DND-41 (cell line): Measurements from ENCODE around the gene SYNPO.

Source experiments
- ATAC-seq: fragments of 200-7000 bp; cut with Tn5 transposase; 3 replicates; pipeline ENCODE4 v1.9.1; 2021; ENCODE audit warnings: low read depth; ENCODE audit not compliant: insufficient read depth
- DNase-seq: peaks from one replicate; pipeline ENCODE4 v3.0.0-alpha.2; 2020
- H2AFZ ChIP-seq: 2 replicates; pipeline ENCODE4 v1.6.0; 2012; ENCODE audit warnings: low read depth, low read length
- H3K27ac ChIP-seq: 2 replicates; pipeline ENCODE4 v1.5.1; 2012; ENCODE audit warnings: low read length, inconsistent platforms
- H3K27me3 ChIP-seq: fragments of 200-600 bp; sonication (generic); 2 replicates; pipeline ENCODE4 v1.6.0; 2012; ENCODE audit warnings: low read length, mild to moderate bottlenecking, inconsistent platforms; ENCODE audit not compliant: insufficient read depth, poor library complexity
- H3K36me3 ChIP-seq: 2 replicates; pipeline ENCODE4 v1.5.1; 2012; ENCODE audit warnings: low read length, inconsistent platforms; ENCODE audit not compliant: insufficient read depth
- H3K4me1 ChIP-seq: 2 replicates; pipeline ENCODE4 v1.5.1; 2012; ENCODE audit warnings: mild to moderate bottlenecking, low read length; ENCODE audit not compliant: insufficient read depth
- H3K4me2 ChIP-seq: 2 replicates; pipeline ENCODE4 v1.6.0; 2012; ENCODE audit warnings: mild to moderate bottlenecking, moderate library complexity, low read length, inconsistent platforms; ENCODE audit not compliant: insufficient read depth
- H3K4me3 ChIP-seq, 2 experiments: fragments of 200-600 bp in 1 of 2; shearing (Covaris generic) in 1 of 2; 2 replicates each; pipeline ENCODE4 v1.5.1; 2012 to 2016; ENCODE audit warnings: inconsistent platforms in 2 of 2, low read length in 2 of 2, mild to moderate bottlenecking in 2 of 2, low read depth in 1 of 2, moderate library complexity in 1 of 2
- H3K79me2 ChIP-seq: 2 replicates; pipeline ENCODE4 v1.6.0; 2012; ENCODE audit warnings: low read length, inconsistent platforms; ENCODE audit not compliant: insufficient read depth
- H3K9ac ChIP-seq: 2 replicates; pipeline ENCODE4 v1.6.0; 2012; ENCODE audit warnings: low read depth, mild to moderate bottlenecking, inconsistent platforms, low read length, moderate library complexity
- H3K9me3 ChIP-seq: 2 replicates; pipeline ENCODE4 v1.5.1; 2012; ENCODE audit warnings: low read length, moderate library complexity, mild to moderate bottlenecking, inconsistent platforms; ENCODE audit not compliant: insufficient read depth, severe bottlenecking
- H4K20me1 ChIP-seq: 2 replicates; pipeline ENCODE4 v1.6.0; 2012; ENCODE audit warnings: low read length; ENCODE audit not compliant: insufficient read depth
- EZH2 ChIP-seq: IDR thresholded peaks from 3 replicates; pipeline ENCODE4 v1.6.1; 2012; ENCODE audit warnings: borderline replicate concordance, low read depth, mild to moderate bottlenecking, moderate library complexity, low read length, inconsistent platforms; ENCODE audit not compliant: severe bottlenecking
- TF ChIP-seq, protein P1 (sequence below): IDR thresholded peaks from 2 replicates; pipeline ENCODE4 v1.5.1; 2012; ENCODE audit warnings: borderline replicate concordance, low read length, moderate library complexity, mild to moderate bottlenecking; ENCODE audit not compliant: poor library complexity, severe bottlenecking; ENCODE audit errors: extremely low read depth

Gene SYNPO

DNA sequence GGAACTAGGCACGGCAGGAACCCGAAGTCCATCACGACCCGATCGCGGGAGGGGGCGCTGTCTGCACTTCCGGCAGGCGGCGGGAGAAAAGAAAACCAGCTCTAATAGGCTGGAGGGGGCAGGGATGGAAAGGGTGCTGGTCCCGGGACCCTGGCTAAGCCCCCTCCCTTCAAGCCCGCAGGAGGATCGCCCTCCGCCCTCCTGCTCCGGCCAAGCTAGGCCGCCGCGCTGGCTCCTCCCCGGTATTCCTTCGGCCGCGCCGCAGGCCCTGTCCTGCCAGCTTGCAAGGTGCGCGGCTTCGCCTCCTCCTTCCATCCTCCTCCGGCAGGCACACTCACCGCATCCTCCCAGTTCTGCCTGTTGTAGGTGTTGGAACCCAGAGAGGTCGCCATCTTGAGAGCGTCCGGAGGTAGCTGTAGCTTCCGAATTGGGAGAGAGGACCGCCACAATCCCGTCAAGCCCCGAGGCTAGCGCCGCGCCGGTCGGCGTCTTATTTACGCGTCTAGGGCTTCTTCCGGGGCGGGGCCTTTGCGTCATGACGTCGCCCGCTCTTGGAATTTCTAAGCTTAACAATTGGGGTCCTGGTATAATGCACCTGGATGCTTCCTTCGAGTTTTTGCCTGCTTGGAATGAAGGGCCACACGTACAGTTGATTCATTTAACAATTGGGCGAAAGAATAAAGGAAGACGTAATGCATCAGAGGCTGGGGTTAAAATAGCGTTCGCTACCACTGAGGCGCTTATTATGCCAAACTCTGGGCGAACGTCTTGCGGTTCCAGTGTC is 60.3 kb downstream of the SYNPO start, which contains the start of gene RBM22:
RBM22 (minus strand) TSS at position 469 of the 784 bp plus-strand sequence; CDS start at position 392, 77 bp downstream.
- Histone ChIP-seq H3K9me3 (no peaks in the 10 kb centered on the region), H3K36me3 (peaks cover 38% of the 10 kb centered on the region), H2AFZ (peak within 1 kb of the TSS; percentile 99), H3K9ac (peak within 1 kb of the TSS; percentile 93), H3K79me2 (peaks cover 28% of the 10 kb centered on the region), H3K27ac (peak within 1 kb of the TSS; percentile 96), H3K27me3 (no peaks in the 10 kb centered on the region), H3K4me2 (peak within 1 kb of the TSS; percentile 90), H4K20me1 (peaks cover 6% of the 10 kb centered on the region; the same call in 1 of the 2 replicates), H3K4me1 (peaks cover 26% of the 10 kb centered on the region), H3K4me3 (peak within 1 kb of the TSS; percentile 73 to 85)
- TF ChIP-seq EZH2, result no peak
- TF ChIP-seq, protein P1, sequence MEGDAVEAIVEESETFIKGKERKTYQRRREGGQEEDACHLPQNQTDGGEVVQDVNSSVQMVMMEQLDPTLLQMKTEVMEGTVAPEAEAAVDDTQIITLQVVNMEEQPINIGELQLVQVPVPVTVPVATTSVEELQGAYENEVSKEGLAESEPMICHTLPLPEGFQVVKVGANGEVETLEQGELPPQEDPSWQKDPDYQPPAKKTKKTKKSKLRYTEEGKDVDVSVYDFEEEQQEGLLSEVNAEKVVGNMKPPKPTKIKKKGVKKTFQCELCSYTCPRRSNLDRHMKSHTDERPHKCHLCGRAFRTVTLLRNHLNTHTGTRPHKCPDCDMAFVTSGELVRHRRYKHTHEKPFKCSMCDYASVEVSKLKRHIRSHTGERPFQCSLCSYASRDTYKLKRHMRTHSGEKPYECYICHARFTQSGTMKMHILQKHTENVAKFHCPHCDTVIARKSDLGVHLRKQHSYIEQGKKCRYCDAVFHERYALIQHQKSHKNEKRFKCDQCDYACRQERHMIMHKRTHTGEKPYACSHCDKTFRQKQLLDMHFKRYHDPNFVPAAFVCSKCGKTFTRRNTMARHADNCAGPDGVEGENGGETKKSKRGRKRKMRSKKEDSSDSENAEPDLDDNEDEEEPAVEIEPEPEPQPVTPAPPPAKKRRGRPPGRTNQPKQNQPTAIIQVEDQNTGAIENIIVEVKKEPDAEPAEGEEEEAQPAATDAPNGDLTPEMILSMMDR, result peak; percentile 73
- ATAC-seq (peak; percentile 97), DNase-seq (peak; percentile 92)

DNA sequence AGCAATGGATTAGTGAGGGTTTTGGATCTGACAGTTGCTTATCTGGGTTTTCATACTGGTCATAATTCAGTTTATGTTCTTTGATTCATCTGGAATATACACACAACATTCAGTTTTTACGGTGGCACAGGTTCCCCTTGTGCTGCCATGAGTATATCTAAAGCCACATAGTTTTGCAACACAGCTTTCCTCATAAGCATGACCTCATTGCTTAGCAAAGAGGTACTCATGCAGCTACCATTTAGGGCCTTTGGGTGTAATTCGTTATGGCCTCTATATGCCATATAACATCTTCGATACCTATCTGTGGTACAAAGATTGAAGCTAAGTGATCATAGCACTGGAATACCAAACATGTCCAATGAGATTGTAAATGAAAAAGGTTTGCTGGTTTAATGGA is 63.3 kb downstream of the SYNPO start:
- no peaks in the 10 kb centered on the region for H3K9me3 ChIP-seq
- no peak overlapping the region for H3K9ac ChIP-seq
- H3K36me3 ChIP-seq, result peaks cover 17% of the 10 kb centered on the region
- no peak for TF ChIP-seq EZH2
- TF ChIP-seq, protein P1, result no peak
- H3K4me2 ChIP-seq, result no peak overlapping the region
- ATAC-seq, result no peak
- peaks cover 26% of the 10 kb centered on the region for H3K4me1 ChIP-seq
- no peak overlapping the region for H3K27ac ChIP-seq
- H2AFZ ChIP-seq, result no peak overlapping the region
- no peak overlapping the region for H3K4me3 ChIP-seq
- peaks cover 21% of the 10 kb centered on the region for H3K79me2 ChIP-seq
- H4K20me1 ChIP-seq, result peaks cover 6% of the 10 kb centered on the region; the same call in 1 of the 2 replicates
- no peaks in the 10 kb centered on the region for H3K27me3 ChIP-seq
- no peak for DNase-seq

DNA sequence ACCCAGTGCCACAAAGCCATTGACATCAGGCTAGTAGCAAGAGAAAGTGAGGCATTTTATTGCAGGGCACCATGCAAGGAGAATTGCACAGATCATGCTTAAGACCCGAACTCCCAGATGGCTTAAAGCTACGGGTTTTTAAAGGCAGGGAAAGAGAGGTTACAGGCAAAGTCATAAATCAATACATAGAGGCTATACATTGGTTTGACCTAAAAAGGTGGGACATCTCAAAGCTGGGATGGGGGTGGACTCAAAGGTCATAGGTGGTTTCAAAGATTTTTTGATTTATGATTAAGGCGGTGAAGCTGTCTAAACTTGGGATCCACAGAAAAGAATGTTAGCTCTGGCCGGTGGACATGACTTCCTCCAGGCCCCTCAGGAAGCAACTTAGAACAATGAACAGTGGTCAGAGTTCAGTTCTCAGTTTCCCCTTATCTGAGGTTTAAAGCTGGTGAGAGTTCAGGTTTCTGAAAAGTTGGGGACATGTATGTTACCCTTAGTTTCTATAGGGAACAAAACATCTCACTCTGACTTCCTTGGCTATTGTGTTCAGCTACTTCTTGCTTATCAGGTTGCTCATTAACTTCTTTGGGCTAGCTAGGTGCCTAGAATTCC is 66.4 kb downstream of the SYNPO start:
- no peak overlapping the region for H3K9ac ChIP-seq
- H2AFZ ChIP-seq, result no peak overlapping the region
- H3K4me3 ChIP-seq, result no peak overlapping the region
- H3K4me2 ChIP-seq, result no peak overlapping the region
- no peaks in the 10 kb centered on the region for H3K79me2 ChIP-seq
- no peaks in the 10 kb centered on the region for H3K9me3 ChIP-seq
- no peaks in the 10 kb centered on the region for H4K20me1 ChIP-seq
- no peaks in the 10 kb centered on the region for H3K27me3 ChIP-seq
- H3K36me3 ChIP-seq, result peaks cover 40% of the 10 kb centered on the region
- H3K27ac ChIP-seq, result no peak overlapping the region
- H3K4me1 ChIP-seq, result peaks cover 7% of the 10 kb centered on the region; the same call in 1 of the 2 replicates
- no peak for TF ChIP-seq EZH2
- TF ChIP-seq, protein P1, result no peak
- no peak for DNase-seq
- ATAC-seq, result no peak
